Fibroblast of skin of right biceps (primary cell): ENCODE results near the gene NUTM2F.
"Not testable (repeated sequence)": the region's sequence is repeated elsewhere in the genome, so short reads cannot be mapped to it uniquely, and the experiment has no call there.

Experiments
- DNase-seq: peaks from one replicate; pipeline ENCODE4 v3.0.0-alpha.2; 2013

NUTM2F gene

GRCh38 chr9:94315034-94315984, 13.1 kb downstream of the NUTM2F start:
- DNase-seq, result not testable (repeated sequence)

- no peak for DNase-seq
These were observed 25.1 kb downstream of the NUTM2F start for GRCh38 chr9:94303321-94303720.

DNA sequence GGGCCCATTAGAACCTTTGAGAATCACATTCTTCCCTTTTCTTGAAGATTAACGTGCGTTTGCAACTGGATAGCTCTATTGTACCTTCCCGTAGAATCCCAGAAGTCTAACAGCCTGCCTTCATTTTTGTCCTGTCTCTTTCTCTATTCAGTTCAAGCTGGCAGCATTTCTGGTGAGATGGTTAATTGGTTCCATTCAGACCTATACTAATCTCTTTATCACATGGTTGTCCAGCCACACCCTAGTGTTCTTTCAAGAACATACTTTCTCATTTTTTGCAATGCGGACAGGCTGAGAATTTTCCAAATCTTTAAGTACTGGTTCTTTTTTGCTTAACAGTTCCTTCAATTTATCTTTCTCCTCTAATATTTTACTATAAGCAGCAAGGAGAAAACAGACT, 26.0 kb downstream of the NUTM2F start:
- DNase-seq, result no peak

DNA sequence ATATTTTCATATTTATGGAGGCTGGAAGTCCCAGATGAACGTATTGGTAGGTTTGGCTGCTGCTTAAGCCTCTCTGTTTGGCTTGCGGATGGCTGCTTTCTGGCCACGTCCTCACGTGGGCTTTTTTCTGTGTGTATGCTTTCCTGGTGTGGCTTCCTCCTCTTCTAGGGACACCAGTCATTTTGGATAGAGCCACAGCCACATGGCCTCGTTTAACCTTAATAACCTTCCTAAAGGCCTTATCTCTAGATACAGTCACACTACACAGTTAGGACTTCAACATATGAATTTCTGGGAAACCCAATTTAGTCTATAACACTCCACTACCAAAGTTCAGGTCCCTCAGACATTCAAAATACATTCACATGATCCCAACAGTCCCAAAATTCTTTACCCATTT, 26.9 kb downstream of the NUTM2F start:
- DNase-seq, result no peak

DNA sequence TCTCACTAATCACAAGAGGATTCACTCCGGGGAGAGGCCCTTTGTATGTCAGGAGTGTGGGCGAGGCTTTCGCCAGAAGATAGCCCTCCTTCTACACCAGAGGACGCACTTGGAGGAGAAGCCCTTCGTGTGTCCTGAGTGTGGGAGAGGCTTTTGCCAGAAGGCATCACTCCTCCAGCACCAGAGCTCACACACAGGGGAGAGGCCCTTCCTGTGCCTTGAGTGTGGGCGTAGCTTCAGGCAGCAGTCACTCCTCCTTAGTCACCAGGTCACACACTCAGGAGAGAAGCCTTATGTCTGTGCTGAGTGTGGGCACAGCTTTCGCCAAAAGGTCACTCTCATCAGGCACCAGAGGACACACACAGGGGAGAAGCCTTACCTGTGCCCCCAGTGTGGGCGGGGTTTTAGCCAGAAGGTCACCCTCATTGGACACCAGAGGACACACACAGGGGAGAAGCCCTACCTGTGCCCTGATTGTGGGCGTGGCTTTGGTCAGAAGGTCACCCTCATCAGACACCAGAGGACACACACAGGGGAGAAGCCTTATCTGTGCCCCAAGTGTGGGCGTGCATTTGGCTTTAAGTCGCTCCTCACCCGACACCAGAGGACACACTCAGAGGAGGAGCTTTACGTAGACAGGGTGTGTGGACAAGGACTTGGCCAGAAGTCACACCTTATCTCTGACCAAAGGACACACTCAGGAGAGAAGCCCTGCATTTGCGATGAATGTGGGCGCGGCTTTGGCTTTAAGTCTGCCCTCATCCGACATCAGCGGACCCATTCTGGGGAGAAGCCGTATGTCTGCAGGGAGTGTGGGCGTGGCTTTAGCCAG, 27.8 kb downstream of the NUTM2F start:
- no peak for DNase-seq

DNA sequence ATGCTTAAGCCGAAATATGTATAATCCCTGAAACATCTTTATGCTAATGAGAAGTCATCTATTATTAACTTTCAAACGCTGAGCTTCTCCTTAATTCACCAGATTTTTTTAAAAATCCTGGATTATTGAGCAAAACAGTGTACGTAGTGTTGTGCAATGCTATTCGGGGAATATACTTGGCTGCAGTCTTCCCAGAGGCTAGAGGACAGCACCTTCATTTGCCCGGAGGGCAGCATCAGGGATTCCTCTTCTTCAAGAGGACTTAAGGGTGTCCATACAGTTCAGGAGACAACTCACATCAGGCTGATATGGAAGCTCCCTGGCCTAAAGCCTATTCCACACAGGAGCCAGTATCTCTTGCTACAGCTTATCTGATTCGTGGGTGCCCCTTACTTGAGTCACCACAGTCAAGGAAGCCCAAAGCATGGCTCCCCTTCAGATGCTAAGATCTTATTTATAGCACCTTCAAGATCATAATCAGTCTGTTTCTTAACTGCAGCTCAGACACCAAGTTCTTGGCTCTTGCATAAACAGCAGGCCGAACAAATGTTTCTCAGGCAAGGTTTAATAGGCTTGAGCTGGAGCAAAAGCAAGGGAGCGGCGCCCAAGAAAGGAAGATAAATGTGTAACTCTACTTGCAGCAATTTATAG, 29.4 kb downstream of the NUTM2F start:
- DNase-seq, result no peak

DNA sequence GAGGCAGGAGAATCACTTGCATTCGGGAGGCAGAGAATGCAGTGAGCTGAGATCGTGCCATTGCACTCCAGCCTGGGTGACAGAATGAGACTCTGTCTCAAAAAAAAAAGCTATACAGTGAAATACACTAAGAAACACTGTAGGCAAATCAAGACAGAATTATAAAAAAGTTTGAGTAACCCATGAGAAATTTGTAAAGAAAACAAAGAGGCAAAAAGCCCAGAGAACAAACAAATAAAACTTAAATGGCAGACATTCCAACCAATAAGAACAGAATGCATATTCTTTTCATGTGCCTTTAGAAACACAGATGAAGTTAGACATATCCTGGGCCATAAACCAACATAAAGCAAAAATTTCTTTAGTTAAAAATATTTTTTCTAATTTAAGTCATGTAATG, 38.8 kb downstream of the NUTM2F start:
- DNase-seq, result no peak

- DNase-seq, result no peak
These were observed 40.4 kb downstream of the NUTM2F start for GRCh38 chr9:94287877-94288513.

- DNase-seq, result peak; percentile 38
These were observed 42.3 kb downstream of the NUTM2F start for GRCh38 chr9:94286116-94286515.

DNA sequence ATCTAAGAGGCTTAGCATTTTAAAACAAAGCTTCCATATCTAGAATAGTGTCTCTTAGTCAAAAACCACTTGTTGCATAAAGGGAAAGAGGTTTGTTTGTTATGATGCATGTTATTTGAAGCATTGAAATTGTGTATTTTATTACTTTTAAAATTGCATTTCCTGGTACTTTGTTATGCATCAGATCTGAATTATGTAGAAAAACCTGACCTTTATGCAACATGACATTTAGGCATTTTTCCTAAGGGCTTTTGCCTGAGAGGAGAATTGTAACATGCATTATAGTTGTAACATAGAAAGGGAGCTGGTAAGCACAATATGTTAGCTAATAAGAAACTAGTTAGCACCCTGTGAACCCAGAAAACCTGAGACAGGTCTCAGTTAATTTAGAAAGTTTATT, 47.3 kb downstream of the NUTM2F start:
- no peak for DNase-seq

DNA sequence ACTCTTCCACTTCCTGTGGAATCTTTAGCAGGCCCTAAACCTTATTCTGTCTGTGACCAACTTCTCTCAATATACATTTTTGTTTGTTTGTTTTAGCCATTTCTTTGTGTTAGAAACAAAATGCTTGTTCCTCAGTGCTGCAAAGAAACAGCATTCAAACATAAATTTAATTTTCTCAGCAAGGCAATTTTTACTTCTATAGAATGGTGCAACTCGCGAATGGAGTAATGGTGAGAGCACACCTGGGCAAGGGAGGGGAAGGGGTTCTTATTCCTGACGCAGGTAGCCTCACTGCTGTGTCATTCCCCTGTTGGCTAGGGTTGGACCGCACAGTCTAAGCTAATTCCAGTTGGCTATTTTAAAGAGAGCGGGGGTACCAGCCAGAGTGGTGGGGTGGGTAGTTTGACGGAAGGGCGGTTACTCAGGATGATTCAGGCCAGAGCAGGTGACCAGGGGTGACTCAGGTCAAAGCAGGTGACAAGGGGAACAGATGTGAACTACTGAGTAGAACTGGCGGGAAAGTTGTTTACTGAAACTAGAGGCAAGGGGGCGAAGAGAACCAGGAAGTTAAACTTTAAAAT, 47.9 kb downstream of the NUTM2F start:
- DNase-seq, result no peak

- DNase-seq, result no peak
These were observed 50.4 kb downstream of the NUTM2F start for GRCh38 chr9:94277885-94278536.

GRCh38 chr9:94277029-94277428, 51.4 kb downstream of the NUTM2F start:
- DNase-seq, result not testable (repeated sequence)

DNA sequence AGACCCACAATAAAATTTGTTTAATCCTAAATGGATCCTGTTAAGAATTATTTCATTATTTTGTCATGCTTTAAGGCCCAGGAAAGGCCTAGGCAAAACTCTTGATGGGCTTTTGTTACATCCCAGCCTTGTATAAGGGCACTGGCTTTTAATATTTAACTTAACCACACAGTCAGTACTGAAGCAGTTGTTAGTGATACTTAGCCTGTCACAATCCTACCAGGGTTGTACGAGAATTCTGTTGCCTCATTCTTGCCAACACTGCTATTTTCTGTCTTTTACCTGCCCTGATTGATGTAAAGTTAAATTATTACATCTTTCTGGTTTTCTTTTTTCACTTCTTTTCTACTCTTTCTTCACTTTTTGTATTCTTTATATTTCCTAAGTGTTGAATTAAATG, 58.4 kb downstream of the NUTM2F start:
- DNase-seq, result no peak

DNA sequence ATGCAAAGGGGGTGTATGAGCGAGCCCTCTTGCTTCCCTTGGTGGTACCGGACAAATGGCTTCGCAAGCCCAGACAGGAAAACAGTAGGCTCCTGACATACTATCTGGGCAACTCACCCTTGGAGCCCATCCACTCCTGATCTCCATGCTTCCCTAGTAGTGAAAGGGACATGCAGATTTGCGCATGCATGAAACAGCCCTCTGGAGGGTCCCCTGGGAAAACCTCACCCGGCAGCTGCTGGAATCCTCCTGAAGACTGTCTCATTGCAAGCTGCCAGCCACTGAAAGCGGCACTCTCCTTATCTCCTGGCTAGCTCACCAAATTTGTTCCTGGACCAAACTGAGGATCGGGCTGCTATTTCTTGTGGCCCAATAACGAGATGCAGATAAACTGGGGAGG, 59.2 kb downstream of the NUTM2F start:
- no peak for DNase-seq
